Esophagus squamous epithelium (tissue), 4 donors: Measurements from ENCODE around the gene GRIK4.

ENCODE experiments used
- CTCF ChIP-seq, 6 experiments: fragments of 450-650 bp in 4 of 6; fragments of 200-600 bp in 2 of 6; sonication (generic) in 2 of 6; IDR thresholded peaks; one replicate each; pipeline ENCODE4 v1.5.1; 2016 to 2019; ENCODE audit warnings: antibody characterized with exemption in 6 of 6, mild to moderate bottlenecking in 4 of 6, moderate library complexity in 4 of 6
- POLR2A ChIP-seq, 4 donors: fragments of 450-650 bp; IDR thresholded peaks; one replicate each; pipeline ENCODE4 v1.6.1; 2017; ENCODE audit warnings: antibody characterized with exemption in 4 of 4, mild to moderate bottlenecking in 4 of 4, moderate library complexity in 3 of 4

GRCh38 chr11:120722524-120722923, 211.0 kb downstream of the GRIK4 start:
- no peak for TF ChIP-seq CTCF (IDR thresholded peaks at IDR 0.05)
- TF ChIP-seq POLR2A (IDR thresholded peaks at IDR 0.05), result no peak
